HepG2 (cell line): ENCODE measurements around the gene NPPA. TPM values are rescaled to one million over a fixed set of nuclear protein-coding genes. Genes with fewer than 3 reads are reported as not detected.

Experiments
- CCDC6 ChIP-seq: sonication (generic); formaldehyde crosslinking; IDR thresholded peaks from 2 replicates; pipeline ENCODE4 v1.8.1; 2022; ENCODE audit warnings: mild to moderate bottlenecking, missing genetic modification reagents, moderate library complexity
- CHCHD3 ChIP-seq: sonication (generic); formaldehyde crosslinking; IDR thresholded peaks from 2 replicates; pipeline ENCODE4 v1.8.0; 2022; ENCODE audit warnings: mild to moderate bottlenecking, missing genetic modification reagents, moderate library complexity
- DMAP1 ChIP-seq: IDR thresholded peaks from 2 replicates; pipeline ENCODE4 v1.6.1; 2016
- HNRNPLL ChIP-seq: fragments of 200-400 bp; formaldehyde crosslinking; IDR thresholded peaks from 2 replicates; pipeline ENCODE4 v1.6.1; 2017; ENCODE audit warnings: mild to moderate bottlenecking, low read depth, low read length; ENCODE audit not compliant: poor library complexity, severe bottlenecking
- HOXA5 ChIP-seq: sonication (generic); formaldehyde crosslinking; IDR thresholded peaks from 2 replicates; pipeline ENCODE4 v1.4.0; 2020; ENCODE audit warnings: missing genetic modification reagents
- ISX ChIP-seq: sonication (generic); formaldehyde crosslinking; conservative IDR thresholded peaks from 2 replicates; pipeline ENCODE4 v1.5.0; 2020; ENCODE audit warnings: missing genetic modification reagents
- REPIN1 ChIP-seq: sonication (generic); formaldehyde crosslinking; IDR thresholded peaks from 2 replicates; pipeline ENCODE4 v1.8.0; 2022; ENCODE audit warnings: missing genetic modification reagents, low read depth, mild to moderate bottlenecking, borderline replicate concordance
- SALL1 ChIP-seq: sonication (generic); formaldehyde crosslinking; IDR thresholded peaks from 2 replicates; pipeline ENCODE4 v1.8.0; 2022; ENCODE audit warnings: mild to moderate bottlenecking, missing genetic modification reagents
- SSRP1 ChIP-seq: IDR thresholded peaks from 2 replicates; pipeline ENCODE4 v1.6.1; 2016; ENCODE audit warnings: control low read depth
- SUZ12 ChIP-seq: fragments of 150-350 bp; IDR thresholded peaks from 2 replicates; pipeline ENCODE4 v1.6.1; 2014; ENCODE audit warnings: low read depth, low read length
- TP53 ChIP-seq: sonication (generic); formaldehyde crosslinking; conservative IDR thresholded peaks from 2 replicates; pipeline ENCODE4 v1.4.0; 2020; ENCODE audit warnings: missing genetic modification reagents
- ZNF225 ChIP-seq: sonication (generic); formaldehyde crosslinking; IDR thresholded peaks from 2 replicates; pipeline ENCODE4 v1.4.0; 2020; ENCODE audit warnings: mild to moderate bottlenecking, missing genetic modification reagents
- ZNF235 ChIP-seq: sonication (generic); formaldehyde crosslinking; IDR thresholded peaks from 2 replicates; pipeline ENCODE4 v1.8.1; 2023; ENCODE audit warnings: mild to moderate bottlenecking, missing genetic modification reagents, borderline replicate concordance
- ZNF274 ChIP-seq: sonication (generic); formaldehyde crosslinking; IDR thresholded peaks from 2 replicates; pipeline ENCODE4 v1.5.1; 2020; ENCODE audit warnings: mild to moderate bottlenecking, missing genetic modification reagents
- ZNF44 ChIP-seq: sonication (generic); formaldehyde crosslinking; IDR thresholded peaks from 2 replicates; pipeline ENCODE4 v1.5.1; 2020; ENCODE audit warnings: mild to moderate bottlenecking, missing genetic modification reagents
- ZNF451 ChIP-seq: sonication (generic); formaldehyde crosslinking; IDR thresholded peaks from 2 replicates; pipeline ENCODE4 v1.5.0; 2020; ENCODE audit warnings: mild to moderate bottlenecking, missing genetic modification reagents
- ZNF564 ChIP-seq: sonication (generic); formaldehyde crosslinking; IDR thresholded peaks from 2 replicates; pipeline ENCODE4 v1.8.1; 2023; ENCODE audit warnings: mild to moderate bottlenecking, missing genetic modification reagents
- ZNF749 ChIP-seq: sonication (generic); formaldehyde crosslinking; IDR thresholded peaks from 2 replicates; pipeline ENCODE4 v1.8.0; 2022; ENCODE audit warnings: mild to moderate bottlenecking, missing genetic modification reagents, moderate library complexity, borderline replicate concordance
- ZNF83 ChIP-seq: sonication (generic); formaldehyde crosslinking; IDR thresholded peaks from 2 replicates; pipeline ENCODE4 v1.4.0; 2020; ENCODE audit warnings: missing genetic modification reagents, mild to moderate bottlenecking, borderline replicate concordance
- polyA plus RNA-seq, 8 experiments: library from polyadenylated mRNA; depleted of rRNA in 3 of 8; stranded (reverse) in 7 of 8; unstranded in 1 of 8; fragments of >200 nt; fragmentation: Illumina TruSeq in 4 of 8; extraction: Trizol in 4 of 8; gene quantifications; 2 replicates each; pipeline versions ENCODE4 v1.2.1 to v1.2.3, GENCODE V29; 2011 to 2016; ENCODE audit warnings: low read depth in 4 of 8, missing spikeins in 1 of 8, mixed read lengths in 1 of 8; ENCODE audit not compliant: insufficient read depth in 1 of 8
- total RNA-seq, 5 experiments: library from RNA; depleted of rRNA; stranded (reverse); fragments of >200 nt; fragmentation: Illumina TruSeq; extraction: Trizol; gene quantifications; 2 replicates each; pipeline ENCODE4 v1.2.3, GENCODE V29; 2016; ENCODE audit warnings: low read depth in 1 of 5
- TF ChIP-seq, protein P1 (sequence below): sonication (generic); formaldehyde crosslinking; IDR thresholded peaks from 2 replicates; pipeline ENCODE4 v1.8.0; 2022; ENCODE audit warnings: mild to moderate bottlenecking, missing genetic modification reagents, borderline replicate concordance
- TF ChIP-seq, protein P2 (sequence below): IDR thresholded peaks from 2 replicates; pipeline ENCODE4 v1.6.1; 2016; ENCODE audit warnings: missing compliant biosample characterization, missing genetic modification reagents, borderline replicate concordance
- TF ChIP-seq, protein P3 (sequence below): IDR thresholded peaks from 2 replicates; pipeline ENCODE4 v1.4.0; 2020; ENCODE audit warnings: mild to moderate bottlenecking, missing genetic modification reagents
- TF ChIP-seq, protein P4 (sequence below): sonication (generic); formaldehyde crosslinking; IDR thresholded peaks from 2 replicates; pipeline ENCODE4 v1.5.0; 2020; ENCODE audit warnings: missing genetic modification reagents

The NPPA gene
- total and polyA plus RNA-seq, 2 of the 13 experiments (the other 11 are each of a cell fraction or from before 2014, with no cell fraction given): not detected

DNA sequence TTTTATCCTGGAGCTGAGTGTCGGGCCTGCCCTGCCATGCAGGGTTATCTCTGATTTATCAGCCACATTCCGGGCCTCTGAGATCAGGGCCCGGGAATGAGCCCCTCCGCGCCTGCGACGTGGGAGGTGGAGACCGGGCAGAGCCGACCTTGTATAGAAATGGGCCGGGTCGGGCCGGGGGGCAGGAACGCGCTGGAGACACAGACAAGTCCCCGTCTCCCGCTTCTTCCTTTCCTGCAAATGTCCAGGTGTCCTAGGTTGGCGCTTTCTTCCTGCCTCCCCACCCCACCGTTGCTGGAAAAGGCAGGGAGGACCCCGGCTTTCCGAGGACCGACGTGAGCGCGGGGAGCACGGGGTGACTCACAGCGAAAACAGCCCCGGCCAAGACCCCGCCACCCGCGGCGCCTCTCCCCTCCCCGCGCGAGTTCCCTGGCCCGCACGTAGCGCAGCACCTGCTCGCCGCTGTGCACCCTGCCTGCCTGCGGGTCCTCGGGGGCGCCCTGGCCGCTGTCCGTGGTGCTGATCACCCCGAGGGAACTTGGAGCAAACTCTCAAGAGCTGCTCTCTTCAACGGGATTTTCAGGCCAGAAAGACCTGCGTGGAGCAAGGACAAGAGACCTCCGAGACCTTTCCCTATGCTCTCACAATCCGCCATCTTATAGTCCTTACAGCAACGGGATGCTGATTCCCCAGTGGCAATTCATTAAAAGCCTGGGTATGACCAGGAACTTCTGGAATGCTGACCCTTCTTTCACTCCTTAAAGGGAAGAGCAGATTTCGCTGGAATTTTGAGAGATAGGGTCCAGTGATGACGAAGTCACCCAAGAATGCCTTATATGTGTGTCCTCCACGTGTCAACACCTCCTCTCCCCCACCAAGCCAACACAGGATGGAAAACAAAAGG lies 11.6 kb upstream of the NPPA start (continued):
- TF ChIP-seq ISX (CRISPR knock-in tag) (peak; percentile 96), HNRNPLL (peak; percentile 89), SUZ12 (0 out of 2 replicates have a peak, but pooled peaks have one; percentile 7), DMAP1 (CRISPR knock-in tag) (no peak), ZNF83 (CRISPR knock-in tag) (peak; percentile 98; the same call in 1 of the 2 replicates), ZNF274 (CRISPR knock-in tag) (peak; percentile 95), ZNF451 (CRISPR knock-in tag) (peak; percentile 71; the same call in 1 of the 2 replicates), ZNF235 (CRISPR knock-in tag) (no peak), ZNF225 (CRISPR knock-in tag) (peak; percentile 76; the same call in 1 of the 2 replicates), CCDC6 (CRISPR knock-in tag) (peak; percentile 96), ZNF44 (CRISPR knock-in tag) (peak; percentile 76), ZNF564 (CRISPR knock-in tag) (peak; percentile 96), TP53 (CRISPR knock-in tag) (no peak; the same call in 1 of the 2 replicates), ZNF749 (CRISPR knock-in tag) (peak; percentile 97), SSRP1 (CRISPR knock-in tag) (no peak), HOXA5 (CRISPR knock-in tag) (peak; percentile 99), SALL1 (CRISPR knock-in tag) (peak; percentile 98), REPIN1 (peak; percentile 85), CHCHD3 (CRISPR knock-in tag) (peak; percentile 85; the same call in 1 of the 2 replicates)
- TF ChIP-seq, protein P1, sequence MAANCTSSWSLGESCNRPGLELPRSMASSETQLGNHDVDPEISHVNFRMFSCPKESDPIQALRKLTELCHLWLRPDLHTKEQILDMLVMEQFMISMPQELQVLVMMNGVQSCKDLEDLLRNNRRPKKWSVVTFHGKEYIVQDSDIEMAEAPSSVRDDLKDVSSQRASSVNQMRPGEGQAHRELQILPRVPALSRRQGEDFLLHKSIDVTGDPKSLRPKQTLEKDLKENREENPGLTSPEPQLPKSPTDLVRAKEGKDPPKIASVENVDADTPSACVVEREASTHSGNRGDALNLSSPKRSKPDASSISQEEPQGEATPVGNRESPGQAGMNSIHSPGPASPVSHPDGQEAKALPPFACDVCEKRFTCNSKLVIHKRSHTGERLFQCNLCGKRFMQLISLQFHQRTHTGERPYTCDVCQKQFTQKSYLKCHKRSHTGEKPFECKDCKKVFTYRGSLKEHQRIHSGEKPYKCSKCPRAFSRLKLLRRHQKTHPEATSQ (CRISPR knock-in tag): no peak
- TF ChIP-seq, protein P2, sequence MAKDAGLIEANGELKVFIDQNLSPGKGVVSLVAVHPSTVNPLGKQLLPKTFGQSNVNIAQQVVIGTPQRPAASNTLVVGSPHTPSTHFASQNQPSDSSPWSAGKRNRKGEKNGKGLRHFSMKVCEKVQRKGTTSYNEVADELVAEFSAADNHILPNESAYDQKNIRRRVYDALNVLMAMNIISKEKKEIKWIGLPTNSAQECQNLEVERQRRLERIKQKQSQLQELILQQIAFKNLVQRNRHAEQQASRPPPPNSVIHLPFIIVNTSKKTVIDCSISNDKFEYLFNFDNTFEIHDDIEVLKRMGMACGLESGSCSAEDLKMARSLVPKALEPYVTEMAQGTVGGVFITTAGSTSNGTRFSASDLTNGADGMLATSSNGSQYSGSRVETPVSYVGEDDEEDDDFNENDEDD (CRISPR knock-in tag): no peak
- TF ChIP-seq, protein P3, sequence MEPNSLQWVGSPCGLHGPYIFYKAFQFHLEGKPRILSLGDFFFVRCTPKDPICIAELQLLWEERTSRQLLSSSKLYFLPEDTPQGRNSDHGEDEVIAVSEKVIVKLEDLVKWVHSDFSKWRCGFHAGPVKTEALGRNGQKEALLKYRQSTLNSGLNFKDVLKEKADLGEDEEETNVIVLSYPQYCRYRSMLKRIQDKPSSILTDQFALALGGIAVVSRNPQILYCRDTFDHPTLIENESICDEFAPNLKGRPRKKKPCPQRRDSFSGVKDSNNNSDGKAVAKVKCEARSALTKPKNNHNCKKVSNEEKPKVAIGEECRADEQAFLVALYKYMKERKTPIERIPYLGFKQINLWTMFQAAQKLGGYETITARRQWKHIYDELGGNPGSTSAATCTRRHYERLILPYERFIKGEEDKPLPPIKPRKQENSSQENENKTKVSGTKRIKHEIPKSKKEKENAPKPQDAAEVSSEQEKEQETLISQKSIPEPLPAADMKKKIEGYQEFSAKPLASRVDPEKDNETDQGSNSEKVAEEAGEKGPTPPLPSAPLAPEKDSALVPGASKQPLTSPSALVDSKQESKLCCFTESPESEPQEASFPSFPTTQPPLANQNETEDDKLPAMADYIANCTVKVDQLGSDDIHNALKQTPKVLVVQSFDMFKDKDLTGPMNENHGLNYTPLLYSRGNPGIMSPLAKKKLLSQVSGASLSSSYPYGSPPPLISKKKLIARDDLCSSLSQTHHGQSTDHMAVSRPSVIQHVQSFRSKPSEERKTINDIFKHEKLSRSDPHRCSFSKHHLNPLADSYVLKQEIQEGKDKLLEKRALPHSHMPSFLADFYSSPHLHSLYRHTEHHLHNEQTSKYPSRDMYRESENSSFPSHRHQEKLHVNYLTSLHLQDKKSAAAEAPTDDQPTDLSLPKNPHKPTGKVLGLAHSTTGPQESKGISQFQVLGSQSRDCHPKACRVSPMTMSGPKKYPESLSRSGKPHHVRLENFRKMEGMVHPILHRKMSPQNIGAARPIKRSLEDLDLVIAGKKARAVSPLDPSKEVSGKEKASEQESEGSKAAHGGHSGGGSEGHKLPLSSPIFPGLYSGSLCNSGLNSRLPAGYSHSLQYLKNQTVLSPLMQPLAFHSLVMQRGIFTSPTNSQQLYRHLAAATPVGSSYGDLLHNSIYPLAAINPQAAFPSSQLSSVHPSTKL (CRISPR knock-in tag): peak; percentile 85
- TF ChIP-seq, protein P4, sequence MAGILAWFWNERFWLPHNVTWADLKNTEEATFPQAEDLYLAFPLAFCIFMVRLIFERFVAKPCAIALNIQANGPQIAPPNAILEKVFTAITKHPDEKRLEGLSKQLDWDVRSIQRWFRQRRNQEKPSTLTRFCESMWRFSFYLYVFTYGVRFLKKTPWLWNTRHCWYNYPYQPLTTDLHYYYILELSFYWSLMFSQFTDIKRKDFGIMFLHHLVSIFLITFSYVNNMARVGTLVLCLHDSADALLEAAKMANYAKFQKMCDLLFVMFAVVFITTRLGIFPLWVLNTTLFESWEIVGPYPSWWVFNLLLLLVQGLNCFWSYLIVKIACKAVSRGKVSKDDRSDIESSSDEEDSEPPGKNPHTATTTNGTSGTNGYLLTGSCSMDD (CRISPR knock-in tag): peak; percentile 86
